HG03457 (cell line): ENCODE results near the gene NOTCH2.

ENCODE experiments used
- ATAC-seq: cut with Tn5 transposase; IDR thresholded peaks from one replicate; pipeline ENCODE4 v1.9.1; 2021; ENCODE audit warnings: moderate number of reproducible peaks; ENCODE audit not compliant: unreplicated experiment

The NOTCH2 gene

GRCh38 chr1:119911775-119912174 lies 157.7 kb downstream of the NOTCH2 start:
- no peak for ATAC-seq

- no peak for ATAC-seq
These were observed 158.8 kb downstream of the NOTCH2 start for GRCh38 chr1:119910618-119911017.

GRCh38 chr1:119909890-119910596 lies 159.4 kb downstream of the NOTCH2 start:
- no peak for ATAC-seq

GRCh38 chr1:119908661-119909060 lies 160.8 kb downstream of the NOTCH2 start:
- ATAC-seq: no peak

GRCh38 chr1:119906927-119907652 lies 162.4 kb downstream of the NOTCH2 start:
- no peak for ATAC-seq

- ATAC-seq: no peak
These were observed 166.0 kb downstream of the NOTCH2 start for GRCh38 chr1:119903443-119903835.

GRCh38 chr1:119902775-119903442 lies 166.6 kb downstream of the NOTCH2 start:
- ATAC-seq: no peak

GRCh38 chr1:119898981-119899720 lies 170.3 kb downstream of the NOTCH2 start:
- ATAC-seq: no peak

- ATAC-seq: no peak
These were observed 170.9 kb downstream of the NOTCH2 start for GRCh38 chr1:119898530-119898929.

- ATAC-seq: no peak
These were observed 173.2 kb downstream of the NOTCH2 start, which contains the start of gene ADAM30 for GRCh38 chr1:119896303-119896702. ADAM30 (minus strand) TSS chr1:119896515; CDS start chr1:119896336, 179 bp downstream.

GRCh38 chr1:119895102-119895501 lies 174.4 kb downstream of the NOTCH2 start:
- ATAC-seq: no peak

- ATAC-seq: no peak
These were observed 175.4 kb downstream of the NOTCH2 start for GRCh38 chr1:119893827-119894700.

- no peak for ATAC-seq
These were observed 176.1 kb downstream of the NOTCH2 start for GRCh38 chr1:119893238-119893791.

GRCh38 chr1:119891386-119891785 lies 178.1 kb downstream of the NOTCH2 start:
- no peak for ATAC-seq

GRCh38 chr1:119888476-119888875 lies 181.0 kb downstream of the NOTCH2 start:
- no peak for ATAC-seq

GRCh38 chr1:119887427-119887826 lies 182.0 kb downstream of the NOTCH2 start:
- ATAC-seq: no peak

- no peak for ATAC-seq
These were observed 183.3 kb downstream of the NOTCH2 start for GRCh38 chr1:119885903-119886783.

- ATAC-seq: no peak
These were observed 184.8 kb downstream of the NOTCH2 start for GRCh38 chr1:119884711-119885110.

- no peak for ATAC-seq
These were observed 185.6 kb downstream of the NOTCH2 start for GRCh38 chr1:119883826-119884225.
